Activated T-helper 1 cell treated with anti-CD3 and anti-CD28 coated beads, Interleukin-2, amount 50 U/mL, for 16 hours (primary cell): ENCODE results near the gene DTD2.
"Not testable (repeated sequence)": the region's sequence is repeated elsewhere in the genome, so short reads cannot be mapped to it uniquely, and the experiment has no call there.

Experiments used
- DNase-seq, 2 donors: peaks; one replicate each; pipeline ENCODE4 v3.0.0-alpha.2; 2020; ENCODE audit warnings: low read depth in 1 of 2, low spot score in 1 of 2

The DTD2 gene

DNA sequence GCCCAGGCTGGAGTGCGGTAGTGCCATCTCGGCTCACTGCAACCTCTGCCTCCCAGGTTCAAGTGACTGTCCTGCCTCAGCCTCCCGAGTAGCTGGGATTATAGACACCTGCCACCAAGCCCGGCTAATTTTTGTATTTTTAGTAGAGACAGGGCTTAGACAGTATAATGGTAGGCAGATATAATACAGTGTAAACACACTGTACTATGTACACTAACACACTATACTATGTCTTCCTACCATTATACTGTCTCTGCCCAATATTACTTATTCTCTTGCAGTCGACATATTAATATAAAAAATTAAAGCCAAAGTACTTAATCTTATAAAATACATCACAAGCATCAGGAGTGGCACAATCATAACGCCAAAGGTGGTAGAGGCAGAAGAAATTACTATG is 15.0 kb downstream of the DTD2 start:
- no peak for DNase-seq

DNA sequence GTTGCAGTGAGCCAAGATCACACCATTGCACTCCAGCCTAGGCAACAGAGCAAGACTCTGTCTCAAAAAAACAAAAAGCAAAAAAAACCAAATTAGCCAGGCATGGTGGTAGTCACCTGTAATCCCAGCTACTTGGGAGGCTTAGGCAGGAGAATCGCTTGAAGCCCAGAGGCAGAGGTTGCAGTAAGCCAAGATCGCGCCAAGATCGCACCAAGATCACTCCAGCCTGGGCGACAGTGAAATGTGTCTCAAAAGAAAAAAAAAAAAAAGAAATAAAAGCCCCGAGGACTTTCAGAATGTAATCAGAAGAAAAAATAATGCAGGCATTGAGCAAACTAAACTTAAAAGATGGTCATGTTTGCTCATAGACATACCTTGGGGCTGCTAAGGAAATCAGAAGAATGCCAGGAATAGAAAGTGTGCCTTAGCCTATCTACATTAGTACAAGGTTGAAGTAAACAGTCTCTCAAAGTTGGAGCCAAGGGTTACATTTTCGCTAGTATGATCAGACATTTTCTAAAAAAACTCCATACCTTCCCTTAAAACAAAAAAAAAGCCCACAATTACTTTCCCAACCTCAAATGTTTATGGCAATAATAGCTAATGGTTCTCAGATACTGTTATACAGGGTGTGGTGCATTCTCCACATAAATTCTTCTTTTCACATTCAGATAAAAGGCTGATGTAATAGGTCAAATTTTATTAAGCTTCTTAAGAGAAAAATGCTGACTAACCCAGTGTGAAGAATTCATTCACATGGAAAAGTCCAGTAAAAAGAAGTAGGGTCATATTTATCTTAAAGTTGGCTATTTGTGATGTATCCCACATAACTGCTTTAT is 15.8 kb downstream of the DTD2 start:
- DNase-seq = no peak

DNA sequence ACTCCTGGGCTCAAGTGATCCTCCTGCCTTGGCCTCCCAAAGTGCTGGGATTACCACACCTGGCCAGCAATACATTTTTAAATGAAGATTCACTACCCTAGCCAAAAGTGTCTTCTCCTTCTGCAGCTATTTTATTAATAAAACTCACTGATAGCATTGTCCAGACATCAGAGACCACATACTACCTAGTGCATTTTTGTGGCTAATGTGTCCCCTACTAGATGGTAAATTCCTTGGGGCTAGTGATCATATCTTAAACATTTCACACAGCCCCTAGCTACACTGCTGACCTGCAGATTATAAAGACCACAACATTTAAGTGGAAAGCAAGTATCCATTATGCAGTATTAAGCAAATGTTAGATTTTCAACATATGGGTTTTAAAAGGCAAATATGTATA is 17.0 kb downstream of the DTD2 start:
- DNase-seq = no peak

DNA sequence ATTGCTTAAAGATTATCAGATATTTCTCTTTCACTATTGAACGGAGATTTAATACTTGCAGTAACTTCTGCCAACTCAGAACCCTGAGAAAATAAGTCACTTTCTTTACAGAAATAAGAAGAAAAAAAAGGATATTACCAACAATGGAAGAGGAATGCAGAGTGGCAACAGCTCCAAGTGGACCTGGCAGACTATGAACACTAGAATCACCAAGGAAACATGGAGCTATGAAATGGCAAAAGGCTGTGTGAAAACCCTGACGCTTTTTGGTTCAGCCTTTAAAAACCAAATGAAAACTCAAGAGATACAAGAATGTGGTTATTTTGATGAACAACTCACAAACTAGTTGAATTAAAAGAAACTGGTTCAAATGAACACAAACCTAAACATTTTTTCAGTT is 17.7 kb downstream of the DTD2 start:
- no peak for DNase-seq

DNA sequence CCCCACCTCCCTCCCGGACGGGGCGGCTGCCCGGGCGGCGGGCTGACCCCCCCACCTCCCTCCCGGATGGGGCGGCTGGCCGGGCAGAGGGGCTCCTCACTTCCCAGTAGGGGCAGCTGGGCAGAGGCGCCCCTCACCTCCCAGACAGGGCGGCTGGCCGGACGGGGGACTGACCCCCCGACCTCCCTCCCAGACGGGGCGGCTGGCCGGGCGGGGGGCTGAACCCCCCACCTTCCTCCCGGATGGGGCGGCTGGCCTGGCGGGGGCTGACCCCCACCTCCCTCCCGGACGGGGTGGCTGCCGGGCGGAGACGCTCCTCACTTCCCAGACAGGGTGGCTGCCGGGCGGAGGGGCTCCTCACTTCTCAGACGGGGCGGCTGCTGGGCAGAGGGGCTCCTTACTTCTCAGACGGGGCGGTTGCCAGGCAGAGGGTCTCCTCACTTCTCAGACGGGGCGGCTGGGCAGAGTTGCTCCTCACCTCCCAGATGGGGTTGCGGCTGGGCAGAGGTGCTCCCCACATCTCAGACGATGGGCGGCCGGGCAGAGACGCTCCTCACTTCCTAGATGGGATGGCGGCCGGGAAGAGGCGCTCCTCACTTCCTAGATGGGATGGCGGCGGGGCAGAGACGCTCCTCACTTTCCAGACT is 20.1 kb downstream of the DTD2 start:
- DNase-seq = not testable (repeated sequence)

DNA sequence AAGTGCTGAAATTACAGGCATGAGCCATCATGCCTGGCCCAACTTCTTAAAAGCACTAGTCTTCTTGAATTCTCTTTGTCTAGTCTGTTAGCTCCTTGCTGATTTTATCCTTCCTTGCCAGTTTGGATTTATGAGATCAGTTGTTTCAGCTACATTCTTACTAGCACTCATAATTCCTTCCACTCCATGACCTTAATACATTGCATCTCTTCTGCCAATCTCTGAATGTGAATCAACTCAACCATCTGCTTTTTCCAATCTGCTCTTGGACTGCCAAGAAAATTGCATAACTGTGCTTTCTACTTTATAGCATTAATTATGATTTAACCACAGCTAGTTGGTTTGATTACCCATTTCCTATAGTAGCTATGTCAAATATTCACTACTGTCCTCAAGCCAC is 22.0 kb downstream of the DTD2 start:
- no peak for DNase-seq

DNA sequence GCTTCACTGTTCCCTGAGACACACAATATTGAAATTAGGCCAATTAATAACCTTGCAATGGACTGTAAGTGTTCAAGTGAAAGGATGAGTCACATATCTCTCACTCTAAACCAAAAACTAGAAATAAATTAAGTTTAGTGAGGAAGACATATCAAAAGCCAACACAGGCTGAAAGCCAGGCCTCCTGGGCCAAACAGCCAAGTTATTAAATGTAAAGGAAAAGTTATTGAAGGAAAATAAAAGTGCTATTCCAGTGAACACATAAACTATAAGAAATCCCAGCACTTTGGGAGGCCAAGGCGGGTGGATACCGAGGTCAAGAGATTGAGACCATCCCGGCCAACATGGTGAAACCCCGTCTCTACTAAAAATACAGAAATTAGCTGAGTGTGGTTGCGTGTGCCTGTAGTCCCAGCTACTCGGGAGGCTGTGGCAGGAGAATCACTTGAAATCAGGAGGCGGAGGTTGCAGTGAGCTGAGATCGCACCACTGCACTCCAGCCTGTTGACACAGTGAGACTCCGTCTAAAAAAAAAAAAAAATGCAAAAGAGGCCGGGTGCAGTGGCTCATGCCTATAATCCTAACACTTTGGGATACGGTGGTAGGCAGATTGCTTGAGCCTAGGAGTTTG is 26.6 kb downstream of the DTD2 start:
- no peak for DNase-seq

DNA sequence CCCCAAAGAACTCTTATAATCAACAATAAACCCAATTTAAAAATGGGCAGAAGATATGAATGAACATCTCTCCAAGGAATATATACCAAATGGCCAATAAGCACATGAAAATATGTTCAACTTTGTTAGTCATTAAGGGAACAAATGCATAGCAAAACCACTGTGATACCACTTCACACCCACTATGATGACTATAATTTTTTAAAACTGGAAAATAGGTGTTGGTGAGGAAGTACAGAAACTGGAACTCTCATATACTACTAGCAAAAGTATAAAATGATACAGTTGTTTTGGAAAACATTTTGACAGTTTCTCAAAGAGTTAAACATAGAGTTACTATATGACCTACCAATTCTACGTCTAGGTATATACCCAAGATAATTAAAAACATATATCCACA is 27.5 kb downstream of the DTD2 start:
- no peak for DNase-seq

DNA sequence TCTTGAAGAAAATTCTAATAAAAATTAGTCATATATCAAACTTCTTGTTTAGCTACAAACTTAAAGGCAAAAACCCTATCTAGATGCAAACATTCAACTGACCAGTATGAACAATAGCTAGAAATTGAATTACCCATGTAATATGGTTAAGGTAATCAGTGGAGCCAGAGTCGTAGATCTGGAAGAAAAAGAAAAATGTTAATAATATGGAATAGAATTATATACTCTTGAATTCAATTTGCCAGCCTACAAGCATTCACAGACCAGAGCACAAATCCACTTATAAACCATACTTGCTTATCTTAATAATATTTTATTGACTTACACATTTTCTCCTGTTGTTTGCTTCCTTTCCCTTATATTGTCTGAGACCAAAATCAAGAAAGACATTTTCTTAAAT is 29.3 kb downstream of the DTD2 start:
- DNase-seq = no peak

DNA sequence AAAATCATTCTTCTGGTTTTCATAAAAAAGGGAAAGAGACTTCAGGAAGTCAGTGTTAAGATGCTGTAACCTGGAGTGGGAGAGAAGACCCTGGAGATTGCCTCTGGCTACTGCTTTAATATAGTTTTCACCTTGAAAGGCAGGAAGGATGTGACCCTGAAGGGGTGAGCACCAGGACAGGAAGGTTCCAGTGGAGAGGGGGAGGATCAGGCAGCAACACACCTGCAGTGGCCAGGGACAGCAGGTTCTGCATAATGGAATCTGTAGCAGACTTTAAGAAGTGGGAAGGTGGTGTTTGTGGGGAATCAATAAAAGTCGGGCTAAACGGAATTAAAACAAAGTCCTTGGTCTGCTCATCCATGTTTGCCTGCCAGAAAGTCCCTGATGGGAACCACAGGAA is 30.6 kb downstream of the DTD2 start:
- DNase-seq = no peak

DNA sequence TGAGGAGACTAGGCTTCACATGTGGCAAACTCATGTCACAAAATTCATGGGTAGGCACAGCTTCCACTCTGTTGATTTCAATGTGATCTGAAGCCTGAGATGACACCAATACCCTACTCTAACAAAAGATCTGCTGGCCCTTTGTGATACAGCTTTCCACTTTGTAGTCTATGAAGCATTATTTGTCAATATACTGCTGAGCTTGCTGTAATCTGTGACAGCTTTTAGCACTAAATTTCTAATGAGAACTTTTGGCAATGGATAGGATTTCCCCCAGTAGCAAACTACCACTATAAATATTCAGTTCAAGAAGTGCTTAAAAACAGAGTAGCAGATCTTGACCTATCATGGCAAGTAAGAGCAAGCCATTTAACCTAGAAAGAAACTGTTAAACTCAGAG is 31.4 kb downstream of the DTD2 start:
- no peak for DNase-seq

DNA sequence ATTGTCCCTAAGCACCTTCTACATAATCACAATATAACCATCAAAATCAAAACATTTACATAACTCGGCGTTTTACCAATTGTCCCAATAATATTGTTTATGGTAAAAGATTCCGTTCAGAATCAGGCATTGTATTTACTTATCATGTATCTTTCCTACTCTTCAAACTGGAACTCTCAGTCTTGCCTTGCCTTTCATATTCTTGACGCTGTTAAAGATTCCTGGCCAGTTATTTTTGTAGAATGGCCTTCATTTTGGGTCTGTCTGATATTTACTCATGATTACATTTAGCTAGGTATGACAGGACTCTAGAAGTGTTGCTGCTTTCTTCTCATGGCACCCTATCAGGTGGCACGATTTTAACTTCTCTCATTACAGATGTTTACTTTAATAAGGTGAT is 36.1 kb downstream of the DTD2 start:
- DNase-seq = no peak

DNA sequence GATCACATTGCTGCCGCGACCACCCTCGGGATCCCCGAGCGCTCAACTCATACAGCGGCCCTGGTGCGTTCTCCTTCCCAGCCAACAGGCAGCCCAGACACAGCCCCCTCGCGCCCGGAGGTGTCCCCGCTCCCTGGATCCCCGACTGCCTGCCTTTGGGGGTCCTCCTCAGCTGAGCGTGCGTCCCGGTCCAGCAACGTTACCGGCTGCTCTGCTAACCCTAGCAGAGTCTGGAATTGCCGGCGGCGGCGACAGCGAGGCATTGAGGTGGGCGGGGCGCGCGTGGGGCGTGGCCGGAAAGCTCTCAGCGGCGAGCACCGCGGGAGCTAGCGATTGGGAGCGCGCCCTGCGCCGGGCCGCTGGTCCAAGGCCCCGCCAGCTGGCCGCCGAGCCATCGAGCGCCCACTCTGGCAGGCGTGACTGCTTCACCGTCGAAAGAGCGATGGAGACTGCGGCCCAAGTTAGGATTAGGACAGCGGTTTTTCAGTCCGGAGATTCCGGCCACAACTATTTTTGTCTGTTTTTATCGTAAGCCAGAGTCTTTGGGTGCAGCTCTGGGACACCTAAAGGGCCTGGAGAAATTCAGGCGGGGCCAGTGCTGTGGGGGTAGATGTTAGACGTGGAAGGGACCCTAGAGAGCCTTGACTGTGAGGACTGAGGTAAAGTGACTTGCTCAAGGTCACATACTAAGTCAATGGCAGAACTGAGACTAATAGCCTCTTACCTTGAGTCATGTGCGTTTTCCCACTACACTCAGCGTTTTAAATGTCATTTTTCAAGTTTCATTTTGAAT is 36.8 kb downstream of the DTD2 start, which contains the start of gene HEATR5A:
Gene HEATR5A (minus strand): TSS at position 232 of the 793 bp plus-strand sequence. CDS start 17,575 bp downstream, outside the sequence.
- peak; percentile 87 to 91 for DNase-seq

DNA sequence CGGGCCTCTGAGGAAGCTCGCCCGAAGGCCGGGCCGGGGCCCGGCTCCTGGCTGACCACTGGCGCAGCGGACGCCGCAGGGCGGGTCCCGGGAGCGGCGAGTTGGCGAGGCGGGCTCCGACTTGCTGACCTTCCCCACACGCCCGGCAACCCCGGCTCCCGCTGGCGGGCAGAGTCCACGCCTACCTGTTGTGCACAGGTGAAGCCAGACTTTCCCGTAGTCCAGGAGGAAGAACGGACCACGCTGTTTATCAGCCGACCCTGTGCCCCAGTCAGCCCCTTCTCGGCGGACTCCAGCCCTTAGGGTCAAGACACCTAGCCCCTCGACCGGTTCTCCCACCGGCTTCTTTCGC is 37.4 kb downstream of the DTD2 start:
- peak in 1 of 2 donors; percentile 5 for DNase-seq

DNA sequence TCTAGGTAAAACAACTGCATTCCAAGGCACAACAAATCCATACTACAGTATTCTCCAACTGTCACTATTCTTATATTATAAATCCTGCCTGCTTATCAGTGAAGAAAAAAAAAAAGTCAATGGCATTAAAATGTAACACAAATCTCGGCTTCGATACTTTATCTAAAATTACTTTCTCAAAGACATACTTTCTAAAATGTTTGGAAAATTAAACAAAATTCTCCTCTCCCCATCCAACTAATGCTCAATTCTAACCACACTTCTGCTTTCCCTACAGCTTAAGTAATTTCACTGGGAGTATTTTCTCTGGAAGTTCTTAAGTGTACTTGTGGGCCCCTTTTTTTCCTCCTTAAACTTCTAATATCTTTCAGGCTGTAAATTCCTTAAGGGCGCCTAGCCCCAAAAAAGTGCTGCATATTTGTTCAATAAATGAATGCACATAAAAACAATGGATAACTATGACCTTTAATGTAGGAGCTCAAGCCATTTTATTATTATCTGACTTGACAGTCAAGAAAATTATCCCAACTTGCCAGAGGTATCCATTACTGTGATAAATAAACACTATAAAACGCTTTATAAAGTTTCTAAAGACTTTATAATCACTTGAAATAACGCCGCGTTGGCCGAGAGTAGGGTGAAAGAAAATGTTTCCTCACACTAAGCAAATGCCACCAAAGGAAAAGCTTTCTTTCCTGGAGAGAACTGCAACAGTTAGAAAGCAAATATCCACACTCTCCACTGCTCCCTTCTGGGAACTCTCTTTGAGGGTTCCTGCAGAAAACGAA is 37.9 kb downstream of the DTD2 start:
- no peak for DNase-seq

DNA sequence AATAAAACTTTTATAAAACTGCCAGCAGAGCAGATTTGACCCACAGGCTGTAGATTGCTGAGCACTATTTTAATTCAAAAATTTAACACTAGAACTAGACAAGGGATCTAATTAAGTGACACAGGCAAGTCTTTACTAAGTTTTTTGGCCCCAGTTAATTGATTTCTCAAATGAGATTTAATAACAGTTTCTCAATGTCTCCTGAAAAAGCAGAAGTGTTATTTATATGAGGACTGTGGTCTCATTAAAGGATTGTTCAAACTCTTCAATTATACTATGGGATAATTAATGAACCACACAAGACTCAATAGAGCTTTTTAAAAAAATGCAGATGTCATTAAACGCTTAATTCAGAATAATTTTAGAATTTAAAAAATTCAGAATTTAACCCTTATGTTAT is 38.9 kb downstream of the DTD2 start:
- DNase-seq = no peak

DNA sequence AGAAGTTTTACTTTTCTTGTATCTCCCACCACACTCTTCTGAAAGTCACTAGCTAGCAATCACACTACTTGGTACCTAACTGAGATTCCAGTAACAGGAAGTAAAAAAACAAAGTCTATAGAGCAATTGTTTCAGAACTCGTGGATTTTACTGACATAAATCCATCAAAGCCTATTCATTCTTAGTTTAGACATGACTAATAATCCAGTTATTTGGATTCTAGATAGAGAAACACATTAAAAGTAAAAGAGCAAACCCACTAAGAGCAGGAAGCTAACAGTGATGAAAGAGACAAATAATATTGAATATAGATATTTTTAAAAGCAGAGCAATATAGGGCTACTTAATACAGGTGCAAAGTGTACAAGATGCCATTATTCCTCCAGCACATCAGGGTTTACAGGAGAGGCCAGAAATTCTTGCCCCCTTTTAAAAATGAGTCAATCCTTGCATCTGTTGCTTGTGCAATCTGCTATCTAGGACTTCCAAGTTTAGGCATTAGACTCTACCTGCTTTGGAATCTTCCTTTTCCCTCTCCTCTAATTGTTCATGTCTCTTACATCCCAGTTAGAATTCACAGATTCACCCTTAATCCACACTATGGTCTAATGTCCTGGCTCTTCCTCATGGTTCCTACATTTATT is 43.0 kb downstream of the DTD2 start:
- DNase-seq = no peak

DNA sequence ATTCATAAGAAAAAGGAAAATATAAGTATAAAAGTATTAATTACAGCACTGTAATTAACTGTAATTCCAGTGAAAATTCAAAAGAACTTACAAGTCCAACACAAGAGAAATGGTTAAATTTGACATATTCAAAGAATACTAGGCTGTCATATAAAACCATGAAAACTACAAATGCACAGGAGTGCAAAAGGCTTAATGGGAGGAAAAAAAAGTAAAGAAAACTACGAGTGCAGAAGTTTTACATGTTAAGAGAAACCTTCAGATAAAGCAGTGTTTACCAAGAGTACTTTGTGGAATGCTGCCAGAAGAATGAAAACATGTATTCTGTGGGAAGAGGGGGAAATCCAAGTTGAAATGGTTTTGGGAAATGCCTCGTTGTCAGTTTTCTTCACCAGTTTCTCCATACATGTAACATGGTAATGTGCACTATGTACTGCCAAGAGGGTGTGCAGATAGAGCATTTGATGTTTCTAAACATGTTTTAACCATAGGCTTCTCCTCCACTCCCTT is 46.0 kb downstream of the DTD2 start:
- no peak for DNase-seq

DNA sequence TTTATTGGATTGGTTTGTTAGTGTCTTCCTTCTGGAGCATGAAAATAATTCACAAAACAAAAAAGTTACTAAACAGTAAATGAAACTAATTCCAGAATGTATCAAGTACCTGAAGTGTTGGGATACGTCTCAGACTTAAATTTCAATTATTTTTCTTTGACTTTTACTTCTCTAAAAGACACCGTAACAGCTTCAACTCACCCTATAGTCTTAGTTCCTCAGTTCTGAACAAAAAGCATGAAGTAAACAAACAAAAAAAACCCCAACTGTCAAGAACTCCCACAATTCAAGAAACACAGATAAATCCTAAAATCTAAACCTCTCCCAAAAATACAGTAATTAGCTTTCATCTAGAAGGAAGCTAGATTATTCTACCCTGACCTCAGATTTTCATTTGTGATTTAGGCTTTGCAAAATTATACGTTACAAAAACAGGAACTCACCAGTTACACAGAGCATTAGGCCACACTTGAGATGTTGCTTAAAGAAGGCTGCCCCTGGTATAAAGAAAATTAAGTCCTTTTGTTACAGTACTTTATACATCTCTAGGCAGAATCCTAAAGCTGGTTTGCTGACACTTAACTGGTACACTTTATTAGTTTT is 47.2 kb downstream of the DTD2 start:
- no peak for DNase-seq

DNA sequence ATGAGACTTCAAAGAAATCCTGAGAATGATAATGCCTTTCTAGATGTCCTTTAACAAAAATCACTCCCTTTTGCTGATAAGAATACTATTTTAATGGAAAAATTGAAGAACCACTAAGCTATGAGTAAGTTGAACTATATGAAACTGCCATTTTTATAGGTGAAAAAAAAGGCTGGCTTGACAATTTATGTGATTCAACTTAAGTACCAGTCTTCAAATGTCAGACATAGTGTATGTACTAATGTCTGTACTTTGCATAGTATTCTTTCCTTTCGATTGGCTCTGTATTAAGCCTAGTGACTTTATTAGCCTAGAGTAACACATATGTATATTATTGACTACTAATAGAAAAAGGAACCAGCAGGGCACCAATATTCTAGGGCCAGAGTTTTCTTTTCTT is 48.9 kb downstream of the DTD2 start:
- DNase-seq = no peak
